Hematopoietic multipotent progenitor cell treated with erythropoietin and hydrocortisone succinate and interleukin-3 and kit ligand, for 17 days (in vitro differentiated cells): Measurements from ENCODE around the gene CPT1A.

ENCODE experiments used
- DNase-seq: peaks from one replicate; pipeline ENCODE4 v3.0.0-alpha.2; 2015; ENCODE audit warnings: low spot score

Gene CPT1A

DNA sequence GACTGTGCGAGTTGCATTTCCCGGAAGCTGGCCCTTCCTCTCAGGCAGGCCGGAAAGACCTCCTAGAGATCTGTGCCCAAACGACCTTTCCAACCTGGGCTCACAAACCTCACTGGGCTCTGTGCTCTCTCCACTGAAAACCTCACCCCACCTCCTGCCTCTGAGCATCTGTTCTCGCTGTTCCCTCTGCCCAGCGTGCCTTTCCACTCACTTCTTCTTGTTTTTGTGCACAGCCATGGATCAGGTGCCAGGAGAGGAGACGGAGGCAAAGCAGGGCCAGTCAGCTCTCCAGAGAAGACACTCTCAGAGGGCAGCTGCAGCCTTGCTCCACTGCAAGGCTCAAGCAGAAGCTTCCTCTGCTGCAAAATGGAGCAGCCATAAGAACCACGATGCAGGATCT lies 10.9 kb upstream of the CPT1A start:
- DNase-seq, result no peak

DNA sequence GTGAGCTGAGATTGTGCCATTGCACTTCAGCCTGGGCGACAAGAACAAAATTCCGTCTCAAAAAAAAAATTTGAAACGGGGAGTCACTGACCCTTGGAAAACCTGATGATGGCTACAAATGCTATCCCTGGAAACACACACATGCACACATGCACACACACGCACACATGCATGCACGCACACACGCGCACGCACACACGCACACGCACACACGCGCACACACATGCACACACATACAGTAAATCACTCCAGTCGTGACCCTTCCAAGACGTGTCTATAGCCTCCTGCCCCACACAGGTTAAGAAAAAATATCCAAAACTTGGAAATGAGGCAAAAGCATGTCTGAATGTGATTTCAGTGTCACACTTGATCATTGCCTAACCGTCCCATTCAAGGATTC lies 6.7 kb upstream of the CPT1A start:
- no peak for DNase-seq

DNA sequence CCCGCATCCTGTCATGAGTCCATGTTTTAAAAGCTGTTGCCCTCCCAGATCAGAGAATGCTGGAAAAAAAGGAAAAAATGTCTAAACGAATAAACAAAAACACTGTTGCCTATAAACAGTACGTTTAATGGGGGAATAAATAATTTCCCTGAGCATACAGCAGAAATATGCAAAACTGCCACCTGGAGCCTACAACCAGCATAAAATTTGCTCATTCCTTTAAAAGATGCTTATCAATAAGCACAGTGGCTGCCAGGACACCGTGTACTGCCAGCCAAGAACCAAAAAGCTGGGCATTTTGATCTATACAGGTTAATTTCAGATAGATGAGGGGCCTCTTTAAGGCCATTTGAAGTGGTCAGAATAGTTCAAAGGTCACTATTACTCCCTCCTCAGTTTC lies 5.7 kb upstream of the CPT1A start:
- no peak for DNase-seq

DNA sequence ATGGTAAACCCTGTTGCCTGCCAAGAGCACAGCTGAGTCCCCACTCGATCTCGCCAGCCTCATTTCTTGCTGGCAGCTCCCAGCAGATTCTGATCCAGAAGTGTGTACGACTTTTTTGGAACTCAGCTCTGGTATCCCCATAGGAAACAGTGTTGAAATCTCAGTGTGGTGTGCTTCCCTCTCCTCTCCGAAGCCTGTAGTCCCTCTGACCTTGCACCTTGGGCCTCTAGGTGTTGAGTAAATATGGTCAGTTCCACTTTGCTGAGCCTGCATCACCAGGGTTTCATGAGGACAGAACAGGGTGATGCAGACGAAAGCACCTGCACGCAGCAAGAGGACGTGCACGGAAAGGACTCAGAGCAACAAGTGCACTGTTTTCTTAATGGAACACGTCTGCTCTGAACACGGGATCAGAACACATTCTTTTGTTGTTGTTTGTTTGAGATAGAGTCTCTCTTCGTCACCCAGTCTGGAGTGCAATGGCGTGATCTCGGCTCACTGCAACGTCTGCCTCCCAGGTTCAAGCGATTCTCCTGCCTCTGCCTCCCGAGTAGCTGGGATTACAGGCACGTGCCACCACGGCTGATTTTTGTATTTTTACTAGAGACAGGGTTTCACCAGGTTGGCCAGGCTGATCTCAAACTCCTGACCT lies 3.8 kb upstream of the CPT1A start:
- no peak for DNase-seq

DNA sequence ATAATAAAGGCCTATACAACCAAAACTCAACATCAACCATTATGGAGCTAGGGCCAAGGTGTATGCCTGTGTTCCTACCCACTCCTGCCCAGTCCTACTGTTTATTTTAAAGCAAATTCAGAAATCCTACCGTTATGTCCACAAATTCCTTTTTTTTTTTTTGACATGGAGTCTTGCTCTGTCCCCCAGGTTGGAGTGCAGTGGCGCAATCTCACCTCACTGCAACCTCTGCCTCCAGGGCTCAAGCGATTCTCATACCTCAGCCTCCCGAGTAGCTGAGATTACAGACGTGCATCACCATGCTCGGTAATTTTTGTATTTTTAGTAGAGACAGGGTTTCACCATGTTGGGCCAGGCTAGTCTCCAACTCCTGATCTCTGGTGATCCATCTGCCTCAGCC lies 3.1 kb upstream of the CPT1A start:
- no peak for DNase-seq

DNA sequence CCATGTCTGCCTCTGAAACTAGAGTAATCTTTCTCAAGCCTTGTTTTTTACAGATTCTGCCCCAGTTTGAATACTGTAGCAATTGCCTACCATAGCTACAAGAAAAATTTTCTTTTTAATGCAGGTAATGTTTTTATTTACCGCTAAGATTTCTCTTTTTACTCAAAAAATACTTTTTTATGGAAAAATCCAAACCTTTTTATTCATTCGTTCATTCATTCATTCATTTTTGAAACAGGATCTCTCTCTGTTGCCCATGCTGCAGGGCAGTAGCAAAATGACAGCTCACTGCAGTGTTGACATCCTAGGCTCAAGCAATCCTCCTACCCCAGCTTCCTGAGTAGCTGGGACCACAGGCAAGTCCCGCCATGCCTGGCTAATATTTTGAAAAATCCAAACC lies 2.7 kb upstream of the CPT1A start:
- DNase-seq, result no peak

DNA sequence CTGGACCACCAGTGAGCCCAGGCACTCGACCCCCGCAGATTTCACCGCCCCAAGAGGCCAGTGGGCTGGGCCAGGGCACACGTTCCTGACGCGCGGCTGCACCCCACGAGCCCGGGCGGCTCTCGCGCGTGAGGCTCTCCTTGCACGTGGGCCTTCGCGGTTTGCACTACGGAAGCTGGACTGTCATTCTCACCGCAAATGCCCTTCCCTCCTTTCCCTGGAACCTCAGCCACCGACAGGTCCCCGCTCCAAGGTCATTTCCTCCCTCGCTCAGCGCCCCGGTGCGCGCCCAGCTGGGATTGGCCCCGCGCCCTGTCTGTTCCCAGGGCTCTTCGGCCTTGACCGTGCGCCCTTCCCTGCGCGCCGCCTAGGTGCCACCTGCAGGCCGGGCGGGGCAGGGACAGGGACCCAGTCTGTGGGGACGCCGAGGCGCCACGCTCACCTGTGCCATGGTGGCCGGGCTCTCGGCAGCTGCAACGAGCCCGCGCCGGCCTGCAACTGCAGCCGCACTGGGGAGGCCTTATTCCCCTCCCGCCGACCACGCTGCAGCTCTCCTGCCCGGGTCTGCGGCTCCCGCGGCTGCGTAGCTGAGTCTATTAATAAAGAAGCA lies 2.1 kb upstream of the CPT1A start:
- DNase-seq, result peak; percentile 63

DNA sequence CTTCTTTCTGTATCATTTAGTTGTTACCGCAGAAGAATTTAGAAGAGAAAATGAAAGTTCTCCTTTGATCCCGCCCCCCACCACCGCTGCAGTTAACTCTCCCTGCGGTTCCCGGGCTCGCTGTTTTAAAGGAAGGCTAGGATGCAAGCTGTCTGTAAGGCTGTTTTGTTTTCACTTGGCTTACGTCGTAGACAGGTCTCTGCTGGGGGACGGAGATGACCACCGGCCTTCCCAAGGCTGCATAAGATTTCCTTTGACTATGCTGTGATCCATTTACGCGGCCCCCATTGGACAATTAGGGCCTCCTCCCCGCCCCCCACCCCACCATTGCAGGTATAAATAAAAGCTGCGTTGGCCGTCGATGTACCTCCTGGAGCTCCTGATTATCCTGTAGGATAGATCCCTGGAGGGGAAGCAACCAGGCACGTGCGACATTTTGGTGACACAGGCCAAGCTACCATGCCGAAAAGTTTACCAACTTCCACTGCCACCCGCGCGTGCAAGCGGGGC lies 1.4 kb upstream of the CPT1A start:
- no peak for DNase-seq

DNA sequence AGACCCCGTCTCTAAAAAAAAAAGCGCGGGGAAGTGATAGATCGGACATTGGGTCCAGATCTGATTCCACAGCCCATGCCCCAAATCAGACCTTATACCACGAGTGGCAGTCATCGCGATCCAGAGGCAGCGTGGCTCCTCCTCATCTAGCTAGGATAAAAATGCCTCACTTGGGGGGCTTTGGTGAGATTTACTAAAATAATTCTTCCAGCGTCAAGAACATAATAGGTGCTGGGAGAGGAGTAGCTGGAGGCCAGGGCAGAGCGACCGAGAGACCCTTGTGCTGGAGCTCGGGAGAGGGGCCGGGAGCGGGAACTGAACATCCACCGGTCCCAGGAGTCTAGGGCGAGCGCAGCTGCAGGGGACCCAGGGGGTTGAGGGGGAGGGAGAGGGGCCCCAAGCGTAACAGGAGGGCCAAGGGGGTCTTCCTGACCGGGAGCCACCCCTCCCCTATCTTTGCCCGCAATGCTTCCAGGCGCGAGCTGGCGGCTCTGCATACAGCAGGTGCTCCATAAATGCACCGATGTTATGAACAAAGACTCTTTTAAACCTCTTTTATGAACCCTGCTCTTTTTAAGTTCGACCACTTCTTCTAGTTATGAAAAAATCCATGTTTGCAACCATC lies 823 bp upstream of the CPT1A start:
- no peak for DNase-seq

DNA sequence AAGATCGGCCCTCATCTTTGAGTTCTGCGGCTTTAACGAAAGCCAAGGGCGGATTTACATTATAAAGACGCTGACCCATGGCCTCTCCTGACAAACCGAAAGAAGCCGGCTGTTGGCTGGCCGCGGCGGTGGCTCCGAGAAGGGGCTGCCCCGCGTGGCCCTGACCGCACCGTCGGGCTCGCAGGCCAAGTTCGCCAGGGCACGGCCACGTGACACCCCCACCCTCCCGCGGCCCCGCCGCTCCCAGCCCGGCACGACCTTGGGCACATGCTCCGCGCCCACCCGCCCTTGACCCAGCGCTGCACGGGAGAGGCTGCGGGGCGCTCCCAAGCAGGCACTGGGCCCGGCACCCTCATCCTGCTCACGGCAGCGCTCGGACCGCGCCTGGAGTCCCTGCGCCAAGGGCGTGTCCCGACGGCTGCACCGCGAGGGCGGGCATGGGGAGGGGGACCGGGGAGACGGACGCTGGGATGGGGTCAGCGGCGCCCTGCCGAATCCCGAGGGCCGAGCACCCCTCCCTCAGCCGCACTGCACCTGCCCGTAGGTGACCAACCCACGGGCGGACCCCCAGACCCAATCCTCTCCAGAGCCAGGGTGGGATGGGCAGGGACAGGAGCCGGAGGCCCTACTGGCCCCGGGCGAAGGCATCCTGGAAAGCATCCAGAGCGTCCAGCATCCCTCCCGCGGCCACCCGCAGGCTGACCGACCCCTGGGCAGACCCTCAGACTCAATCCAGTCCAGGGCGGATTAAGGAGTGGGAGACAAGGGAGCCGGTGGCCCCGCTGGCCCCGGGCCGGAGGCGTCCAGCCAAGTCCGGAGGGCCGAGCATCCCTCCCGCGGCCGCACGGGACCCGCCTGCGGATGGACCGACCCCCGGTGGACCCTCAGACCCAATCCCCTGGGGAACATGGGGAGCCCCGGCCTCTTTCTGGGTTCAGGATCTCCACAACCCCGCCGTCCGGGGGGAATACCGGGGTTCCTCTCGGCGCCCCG lies 759 bp downstream of the CPT1A start:
- peak; percentile 54 for DNase-seq

DNA sequence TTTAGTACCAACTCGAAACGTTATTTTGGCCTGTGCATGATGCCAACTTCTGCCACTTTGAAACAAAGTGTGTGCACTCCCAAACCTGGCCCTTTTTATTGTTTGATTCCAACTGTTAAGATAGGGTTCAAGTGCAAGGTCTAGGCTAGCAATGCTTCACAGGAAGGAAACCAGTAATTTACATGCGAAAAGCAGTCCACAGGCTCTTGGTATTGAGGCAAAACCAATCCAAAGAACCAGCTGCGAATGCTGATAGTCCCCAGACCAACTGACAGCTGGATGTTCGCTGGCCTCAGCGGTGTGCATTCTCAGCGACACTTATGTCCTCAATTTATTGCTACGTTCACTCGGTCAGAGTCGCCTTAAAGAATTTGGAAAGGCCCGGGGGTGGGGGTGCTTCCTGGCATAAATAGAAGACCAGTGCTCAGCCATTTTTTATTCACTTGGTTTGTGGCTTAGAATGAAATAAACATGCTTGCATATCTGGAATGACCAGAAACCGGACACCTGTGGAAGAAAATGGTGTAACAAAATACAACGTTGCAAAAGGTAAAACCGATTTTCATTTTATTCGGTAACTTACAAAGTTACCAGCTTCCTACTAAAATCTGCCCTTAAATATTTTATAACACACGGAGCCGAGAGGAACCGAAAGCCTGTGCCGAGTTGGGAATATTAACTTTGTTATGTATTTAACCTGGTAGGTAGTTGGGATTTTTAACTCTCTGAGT lies 1.6 kb downstream of the CPT1A start:
- peak; percentile 36 for DNase-seq

DNA sequence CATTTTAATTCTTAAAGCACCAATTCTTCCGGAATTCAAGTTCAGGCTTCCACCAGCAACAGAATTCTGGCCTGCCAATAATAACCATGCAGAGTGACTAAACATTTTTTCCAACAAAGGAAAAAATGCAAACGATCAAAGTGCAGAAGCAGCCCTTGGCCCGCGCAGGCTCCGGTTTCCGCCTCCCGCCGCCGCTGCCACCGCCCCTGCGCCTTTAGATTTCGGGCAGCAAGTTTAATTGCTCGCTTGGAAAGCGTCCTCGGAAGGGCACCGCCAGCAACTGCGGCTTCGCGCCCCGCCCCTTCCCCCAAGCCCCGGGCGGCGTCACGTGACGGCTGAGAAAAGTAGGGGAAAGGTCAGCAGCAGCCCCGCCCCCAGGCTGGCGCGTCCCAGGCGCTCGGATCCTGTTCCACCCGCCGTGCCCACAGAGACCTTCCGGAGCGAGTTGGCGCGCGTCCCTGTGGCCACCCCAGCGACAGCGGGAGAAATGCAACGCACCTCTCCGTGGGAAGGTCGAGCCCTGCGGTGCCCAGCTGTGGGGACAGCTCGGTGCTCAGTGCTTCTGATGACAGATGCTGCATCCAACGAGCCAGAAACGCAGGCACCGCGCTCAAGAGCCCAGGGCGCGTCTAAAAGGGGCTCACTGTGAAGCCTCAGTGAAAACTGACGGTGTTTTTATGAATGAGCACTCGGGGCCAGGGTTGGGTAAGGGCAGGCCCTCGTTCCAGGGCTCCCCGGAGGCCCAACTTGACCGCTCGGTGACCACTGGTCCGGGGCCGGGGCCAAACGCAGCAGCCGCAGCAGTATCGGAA lies 2.5 kb downstream of the CPT1A start:
- peak; percentile 80 for DNase-seq

DNA sequence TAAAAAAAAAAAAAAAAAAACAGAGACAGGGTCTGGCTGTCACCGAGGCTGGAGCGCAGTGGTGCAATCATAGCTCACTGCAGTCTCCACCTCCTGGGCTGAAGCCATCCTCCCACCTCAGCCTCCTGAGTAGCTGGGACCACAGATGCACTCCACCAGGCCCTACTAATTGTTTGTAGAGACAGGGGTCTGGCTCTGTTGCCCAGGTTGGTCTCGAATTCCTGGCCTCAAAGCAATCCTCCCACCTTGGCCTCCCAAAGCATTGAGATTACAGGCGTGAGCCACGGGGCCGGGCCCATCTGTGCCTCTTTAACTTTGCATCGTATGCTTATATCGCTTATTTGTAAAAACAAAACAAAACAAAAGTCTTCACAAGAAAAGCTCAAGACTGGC lies 3.1 kb downstream of the CPT1A start:
- DNase-seq, result peak; percentile 17

DNA sequence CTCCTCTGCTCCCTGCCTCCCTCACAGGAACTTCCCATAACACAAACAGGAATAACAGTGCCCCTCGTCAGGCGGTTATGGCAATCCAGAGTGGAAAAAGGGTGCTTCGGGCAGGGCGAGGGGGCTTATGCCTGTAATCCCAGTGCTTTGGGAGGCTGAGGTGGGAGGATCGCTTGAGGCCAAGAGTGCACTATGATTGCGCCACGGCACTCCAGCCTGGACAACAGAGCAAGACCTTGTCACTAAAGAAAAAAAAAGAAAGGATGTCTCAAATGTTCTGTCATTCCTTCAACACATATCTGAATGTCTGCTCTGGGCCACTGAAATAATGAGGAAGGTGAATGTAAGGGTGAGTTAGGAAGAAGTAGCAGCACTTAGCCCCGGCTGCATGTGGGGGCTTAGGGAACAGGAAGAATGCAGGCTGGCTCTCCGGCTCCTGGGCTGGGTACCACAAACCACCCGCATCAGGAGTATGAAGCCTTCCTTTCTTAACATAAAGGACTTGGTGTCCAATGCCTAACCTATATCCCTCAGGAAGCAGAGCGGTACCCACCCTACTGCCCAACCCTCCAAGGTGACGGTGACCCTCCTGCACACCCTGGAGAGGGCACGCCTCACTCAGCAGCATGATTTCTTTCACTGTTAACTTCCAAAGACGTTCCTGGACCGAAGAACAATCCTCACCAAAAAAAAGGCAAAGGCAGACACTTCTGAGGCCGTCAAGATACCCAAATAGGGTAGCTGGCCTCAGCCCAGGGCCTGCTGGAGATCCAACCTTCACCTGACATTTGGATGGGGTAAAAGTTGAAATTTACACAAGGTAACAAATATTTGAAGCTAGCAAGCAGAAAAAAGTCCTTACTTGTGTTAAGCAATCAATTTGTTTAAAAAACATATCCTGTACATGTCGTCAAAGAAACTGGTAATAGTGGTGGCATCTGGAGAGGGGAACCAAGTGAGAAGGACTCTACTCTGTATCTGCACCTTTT lies 3.8 kb downstream of the CPT1A start:
- no peak for DNase-seq

DNA sequence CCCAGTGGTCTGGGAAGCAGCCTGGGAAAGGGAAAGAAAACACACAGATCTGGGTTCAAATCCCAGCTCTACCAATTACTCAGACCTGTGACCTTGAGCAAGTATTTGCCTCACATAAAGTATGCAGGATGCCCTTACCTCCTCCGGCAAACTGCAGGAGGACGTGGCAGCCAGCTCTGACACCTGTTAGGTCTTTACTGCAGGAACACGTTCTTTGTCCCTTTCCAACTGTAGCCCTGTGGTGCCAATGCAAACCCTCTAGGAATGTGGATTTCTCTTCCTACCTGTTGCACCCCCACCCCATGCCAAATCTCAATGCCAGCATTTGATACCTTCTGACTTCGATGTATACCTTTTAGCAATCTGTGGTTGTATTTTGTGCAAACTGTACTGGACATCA lies 6.0 kb downstream of the CPT1A start:
- no peak for DNase-seq

DNA sequence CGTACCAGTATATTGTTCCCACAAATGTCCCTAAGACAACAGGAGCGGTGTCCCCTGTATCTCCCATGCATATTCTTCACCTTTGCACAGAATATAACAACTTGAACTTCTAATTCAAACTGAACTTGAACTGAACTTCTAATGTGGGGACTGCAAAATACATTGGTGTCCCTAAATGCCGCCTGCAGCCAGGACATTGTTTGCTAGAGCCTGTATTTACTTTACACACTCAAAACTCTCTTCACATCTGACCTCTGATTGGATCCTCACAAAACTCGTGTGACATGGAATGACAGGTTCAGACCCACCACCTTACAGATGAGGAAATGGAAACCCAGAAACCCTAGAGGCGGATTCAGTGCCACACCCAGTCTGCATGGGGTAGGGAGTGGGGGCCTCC lies 6.4 kb downstream of the CPT1A start:
- DNase-seq, result no peak

DNA sequence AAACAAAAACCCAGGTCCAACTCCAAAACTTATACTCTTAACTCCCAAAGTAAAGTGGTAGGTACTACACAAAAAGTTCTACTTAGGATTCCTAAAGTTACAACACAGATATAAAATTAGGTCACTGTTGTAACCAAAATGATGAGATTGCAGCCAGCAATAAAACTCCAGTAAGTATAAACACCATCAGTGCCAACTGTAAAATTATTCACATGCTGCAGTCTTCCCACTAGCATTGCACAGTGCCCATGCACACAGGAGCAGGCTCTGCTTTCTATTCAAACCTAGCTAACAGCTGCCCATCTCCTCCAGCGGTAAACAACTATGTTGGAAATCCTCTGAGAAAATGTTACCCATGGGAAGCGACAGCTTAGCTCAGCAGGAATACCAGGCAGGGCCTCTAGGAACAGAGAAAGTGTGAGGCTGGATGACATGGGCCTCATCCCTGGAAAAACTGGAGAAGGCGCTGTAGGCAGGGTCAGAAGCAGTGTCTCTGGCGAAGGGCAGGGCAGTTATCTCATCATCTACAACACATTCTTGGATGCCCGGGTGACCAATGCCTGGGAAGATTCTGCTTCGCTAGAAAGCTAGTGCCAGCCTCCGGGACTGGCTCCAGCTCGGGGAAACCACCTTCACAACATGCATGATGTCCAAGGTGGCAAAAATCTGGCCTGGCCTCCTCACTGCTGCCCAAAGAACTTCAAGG lies 9.1 kb downstream of the CPT1A start:
- no peak for DNase-seq

DNA sequence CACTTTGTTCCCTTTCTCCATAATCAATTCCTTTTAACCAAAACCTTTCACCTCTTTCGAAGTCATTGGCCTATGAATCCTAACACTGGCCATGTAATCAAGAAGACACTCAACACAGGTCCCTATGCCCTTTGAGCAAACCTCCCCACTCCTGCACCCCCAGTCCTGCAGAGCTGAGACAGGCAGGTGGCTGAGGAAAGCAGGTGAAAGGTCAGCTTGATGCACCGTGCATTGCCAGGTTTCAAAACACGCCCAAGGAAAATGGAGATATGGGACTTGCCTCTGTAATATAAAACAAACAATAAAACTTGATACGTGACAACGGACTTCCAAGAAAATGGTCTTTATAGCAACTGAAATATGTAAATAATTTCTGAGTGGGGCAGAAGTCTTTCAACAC lies 10.6 kb downstream of the CPT1A start:
- no peak for DNase-seq

DNA sequence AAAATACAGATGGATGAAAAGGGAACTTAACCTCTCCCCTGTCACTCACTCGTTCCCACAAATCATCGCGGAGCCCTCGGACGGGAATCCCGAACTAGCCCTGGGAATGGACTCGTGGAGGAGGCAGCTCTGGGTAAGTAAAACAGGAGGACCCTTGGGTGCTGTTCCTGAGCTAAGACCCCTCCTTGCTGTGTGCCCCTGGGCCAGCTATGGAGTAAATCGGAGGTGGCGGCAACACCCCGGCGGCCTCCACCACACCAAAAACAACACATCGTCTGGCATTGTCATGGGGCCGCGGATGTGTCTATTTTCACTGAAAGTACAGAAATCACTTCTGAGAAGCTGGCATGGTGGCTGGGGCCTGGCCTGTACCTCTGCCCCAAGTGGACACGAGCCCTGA lies 12.1 kb downstream of the CPT1A start:
- no peak for DNase-seq
